GM19193 (cell line): Measurements from ENCODE around the gene TMEM144.

Experiments
- POLR2A ChIP-seq: IDR thresholded peaks from 4 replicates; pipeline ENCODE4 v1.6.1; 2011; ENCODE audit not compliant: insufficient read depth, insufficient read length; ENCODE audit errors: extremely low read depth

Gene TMEM144

DNA sequence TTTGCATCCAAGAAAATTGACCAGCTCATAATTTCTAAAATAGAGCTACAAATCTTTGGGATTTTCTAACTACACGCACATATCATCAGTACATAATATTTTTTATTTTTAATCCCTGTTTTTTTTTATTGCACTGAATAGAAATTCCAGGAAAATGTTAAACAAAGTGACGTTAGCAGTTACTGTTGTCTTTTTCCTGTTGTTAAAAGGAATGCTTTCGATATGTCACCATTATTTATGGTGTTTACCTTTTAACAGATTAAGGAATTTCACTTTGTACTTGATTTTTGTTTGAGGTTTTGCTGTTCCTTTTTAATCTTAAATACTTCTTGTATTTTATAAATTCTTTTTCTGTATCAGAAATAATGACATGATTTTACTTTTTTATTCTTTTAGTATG lies 89.7 kb downstream of the TMEM144 start:
- no peak for TF ChIP-seq POLR2A

GRCh38 chr4:158302076-158302866 lies 92.0 kb downstream of the TMEM144 start:
- no peak for TF ChIP-seq POLR2A

- no peak for TF ChIP-seq POLR2A
Observed at GRCh38 chr4:158304694-158305093, 94.4 kb downstream of the TMEM144 start.
